ENCODE measurements around the gene TMCC1. TPM values are rescaled to one million over a fixed set of nuclear protein-coding genes. Genes with fewer than 3 reads are reported as not detected.
"Not testable (repeated sequence)": the region's sequence is repeated elsewhere in the genome, so short reads cannot be mapped to it uniquely, and the experiment has no call there.

TMCC1 gene
- total RNA-seq, 2 donors from 2014 or later: 41.0 to 51.1 TPM

DNA sequence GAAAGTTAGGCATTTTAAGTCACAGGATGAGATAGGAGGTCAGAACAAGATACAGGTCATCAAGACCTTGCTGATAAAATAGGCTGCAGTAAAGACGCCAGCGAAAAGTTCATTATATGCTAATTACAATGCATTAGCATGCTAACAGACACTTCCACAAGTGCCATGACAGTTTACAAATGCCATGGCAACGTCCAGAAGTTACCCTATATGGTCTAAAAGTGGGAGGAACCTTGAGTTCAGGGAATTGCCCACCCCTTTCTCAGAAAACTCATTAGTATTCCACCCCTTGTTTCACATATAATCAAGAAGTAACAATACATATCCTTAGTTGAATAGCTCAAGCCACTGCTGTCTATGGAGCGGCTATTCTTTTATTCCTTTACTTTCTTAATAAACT, 194.3 kb downstream of the TMCC1 start:
- Mint-ChIP-seq H3K27ac (peak overlapping the region; percentile 82), H3K4me3 (peak overlapping the region; percentile 33)
- WGBS, 2 experiments (ENCODE audit: insufficient coverage in 1 of 2, insufficient read length in 1 of 2): 50 to 78% methylated on average over 4 of the region's 4 CpGs

DNA sequence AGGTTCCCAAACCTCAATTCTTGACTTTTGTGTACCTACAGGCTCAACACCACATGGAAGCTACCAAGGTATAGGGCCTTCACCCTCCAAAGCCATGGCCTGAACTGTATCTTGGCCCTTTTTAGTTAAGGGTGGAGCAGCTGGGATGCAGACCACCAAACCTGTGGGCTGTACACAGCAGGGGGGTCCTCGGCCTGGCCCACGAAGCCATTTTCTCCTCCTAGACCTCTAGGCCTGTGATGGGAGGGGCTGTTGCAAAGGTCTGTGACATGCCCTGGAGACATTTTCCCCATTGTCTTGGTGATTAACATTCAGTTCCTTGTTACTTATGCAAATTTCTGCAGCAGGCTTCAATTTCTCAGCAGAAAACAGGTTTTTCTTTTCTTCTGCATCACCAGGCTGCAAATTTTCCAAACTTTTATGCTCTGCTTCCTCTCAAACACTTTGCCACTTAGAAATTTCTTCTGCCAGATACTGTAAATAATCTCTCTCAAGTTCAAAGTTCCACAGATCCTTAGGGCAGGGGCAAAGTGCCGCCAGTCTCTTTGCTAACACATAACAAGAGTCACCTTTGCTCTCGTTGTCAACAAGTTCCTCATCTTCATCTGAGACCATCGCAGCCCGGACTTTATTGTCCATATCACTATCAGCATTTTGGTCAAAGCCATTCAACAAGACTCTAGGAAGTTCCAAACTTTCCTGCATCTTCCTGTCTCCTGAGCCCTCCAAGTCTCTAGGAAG, 196.1 kb downstream of the TMCC1 start:
- H3K4me3 ChIP-seq (ENCODE audit: low read length): peak overlapping the region; percentile 66
- Mint-ChIP-seq H3K27me3 (ENCODE audit: insufficient read depth) (no peaks in the 10 kb centered on the region), H3K4me3 (no peak overlapping the region), H3K36me3 (ENCODE audit: low read depth) (peaks cover 42% of the 10 kb centered on the region), H3K9me3 (peaks cover 56% of the 10 kb centered on the region), H3K27ac (no peak overlapping the region), H3K4me1 (peaks cover 26% of the 10 kb centered on the region)
- 96 to 98% methylated on average over 4 to 6 of the region's 6 CpGs for WGBS, 2 experiments (ENCODE audit: insufficient coverage in 1 of 2, insufficient read length in 1 of 2)
- no peak for TF ChIP-seq CTCF (conservative IDR thresholded peaks at IDR 0.05)
- no peaks in the 10 kb centered on the region for H3K27me3 ChIP-seq (ENCODE audit: control insufficient read depth, insufficient read depth, low read length, poor library complexity, severe bottlenecking)
- no peak overlapping the region for H3K27ac ChIP-seq (ENCODE audit: low read depth, low read length)
- H3K36me3 ChIP-seq (ENCODE audit: control insufficient read depth, insufficient read depth, low read length): peaks cover 20% of the 10 kb centered on the region
- no peak overlapping the region for H3K9ac ChIP-seq (ENCODE audit: extremely low read depth, low read length, poor library complexity, severe bottlenecking)
- peaks cover 10% of the 10 kb centered on the region for H3K4me1 ChIP-seq (ENCODE audit: control insufficient read depth, insufficient read depth, low read length)
- no peak for DNase-seq
- peaks cover 65% of the 10 kb centered on the region for H3K9me3 ChIP-seq (ENCODE audit: control insufficient read depth, low read length)

More for the DNA sequence above, 194.3 kb downstream of the TMCC1 start:
- no peak for DNase-seq
- H3K27ac ChIP-seq (ENCODE audit: low read depth, low read length): peak overlapping the region; percentile 84
- H3K36me3 ChIP-seq (ENCODE audit: control insufficient read depth, insufficient read depth, low read length): peaks cover 20% of the 10 kb centered on the region
- H3K9me3 ChIP-seq (ENCODE audit: control insufficient read depth, low read length): peaks cover 47% of the 10 kb centered on the region
- H3K9me3 Mint-ChIP-seq: peaks cover 41% of the 10 kb centered on the region
- H3K4me1 Mint-ChIP-seq: peaks cover 40% of the 10 kb centered on the region
- no peaks in the 10 kb centered on the region for H3K27me3 ChIP-seq (ENCODE audit: control insufficient read depth, insufficient read depth, low read length, poor library complexity, severe bottlenecking)
- no peak for TF ChIP-seq CTCF (conservative IDR thresholded peaks at IDR 0.05)
- peaks cover 10% of the 10 kb centered on the region for H3K4me1 ChIP-seq (ENCODE audit: control insufficient read depth, insufficient read depth, low read length)
- peak overlapping the region; percentile 66 for H3K4me3 ChIP-seq (ENCODE audit: low read length)
- H3K27me3 Mint-ChIP-seq (ENCODE audit: insufficient read depth): no peaks in the 10 kb centered on the region
- peaks cover 40% of the 10 kb centered on the region for H3K36me3 Mint-ChIP-seq (ENCODE audit: low read depth)
- H3K9ac ChIP-seq (ENCODE audit: extremely low read depth, low read length, poor library complexity, severe bottlenecking): no peak overlapping the region

- H3K27me3 ChIP-seq (ENCODE audit: control insufficient read depth, insufficient read depth, low read length, poor library complexity, severe bottlenecking); H3K27ac ChIP-seq (ENCODE audit: low read depth, low read length); H3K9ac ChIP-seq (ENCODE audit: extremely low read depth, low read length, poor library complexity, severe bottlenecking); H3K27ac Mint-ChIP-seq; H3K4me1 ChIP-seq (ENCODE audit: control insufficient read depth, insufficient read depth, low read length); H3K4me3 Mint-ChIP-seq; DNase-seq; H3K27me3 Mint-ChIP-seq (ENCODE audit: insufficient read depth): not testable (repeated sequence)
- WGBS, 2 experiments (ENCODE audit: insufficient coverage in 1 of 2, insufficient read length in 1 of 2): 93 to 94% methylated on average over 2 of the region's 2 CpGs
- H3K36me3 ChIP-seq (ENCODE audit: control insufficient read depth, insufficient read depth, low read length): peaks cover 20% of the 10 kb centered on the region
- H3K4me3 ChIP-seq (ENCODE audit: low read length): peak overlapping the region; percentile 66
- peaks cover 23% of the 10 kb centered on the region for H3K4me1 Mint-ChIP-seq
- H3K9me3 Mint-ChIP-seq: peaks cover 56% of the 10 kb centered on the region
- H3K36me3 Mint-ChIP-seq (ENCODE audit: low read depth): peaks cover 42% of the 10 kb centered on the region
- H3K9me3 ChIP-seq (ENCODE audit: control insufficient read depth, low read length): peaks cover 66% of the 10 kb centered on the region
Observed at GRCh38 chr3:129696430-129696829, 197.1 kb downstream of the TMCC1 start.

All from endodermal cell (in vitro differentiated cells).